Activated naive CD4-positive, alpha-beta T cell treated with anti-CD3 and anti-CD28 coated beads, Interleukin-2, amount 10 ng/mL, durations not matched to agents 7 days and 5 days (primary cell): Measurements from ENCODE around the gene TRPM3.

Source experiments
- CTCF ChIA-PET: fragments of 350-600 bp; sonication (Branson Sonifier 250); formaldehyde crosslinking; loops from one replicate; lab custom pipeline; 2021; ENCODE audit warnings: antibody characterized with exemption; lab: Charles Lee
- DNase-seq: peaks from one replicate; pipeline ENCODE4 v3.0.0-alpha.2; 2020
- H3K27ac Mint-ChIP-seq: one replicate; pipeline ENCODE4 v1.8.0; 2021; ENCODE audit warnings: mild to moderate bottlenecking, moderate library complexity, mixed read lengths
- H3K27me3 Mint-ChIP-seq: one replicate; pipeline ENCODE4 v1.8.0; 2021; ENCODE audit warnings: mild to moderate bottlenecking, mixed read lengths
- H3K36me3 Mint-ChIP-seq: one replicate; pipeline ENCODE4 v1.8.0; 2021; ENCODE audit warnings: mixed read lengths
- H3K4me1 Mint-ChIP-seq: one replicate; pipeline ENCODE4 v1.8.0; 2021; ENCODE audit warnings: mixed read lengths
- H3K4me3 Mint-ChIP-seq: one replicate; pipeline ENCODE4 v1.8.0; 2021; ENCODE audit warnings: mild to moderate bottlenecking, moderate library complexity, mixed read lengths
- H3K9me3 Mint-ChIP-seq: one replicate; pipeline ENCODE4 v1.8.0; 2021; ENCODE audit warnings: mixed read lengths

TRPM3 gene

DNA sequence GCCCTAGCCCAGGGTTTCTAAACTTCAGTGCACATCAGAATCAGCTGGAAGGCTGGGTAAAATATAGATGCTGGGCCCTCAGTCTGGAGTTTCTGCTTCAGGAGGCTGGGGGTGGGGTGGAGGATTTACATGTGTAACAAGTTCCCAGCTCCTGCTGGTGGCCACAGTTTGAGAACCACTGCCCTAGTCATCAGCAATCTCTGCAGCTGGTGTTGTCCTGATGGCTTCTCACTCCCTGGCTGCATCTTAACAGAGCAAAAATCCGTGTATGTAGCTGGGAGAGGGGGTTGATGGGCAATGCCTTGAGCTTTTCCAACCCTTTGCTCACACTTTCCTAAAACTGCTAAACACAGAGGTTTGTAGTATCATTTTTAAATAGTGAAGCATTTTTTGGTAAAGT lies 520.9 kb downstream of the TRPM3 start:
- no peaks in the 10 kb centered on the region for H3K36me3 Mint-ChIP-seq
- no peaks in the 10 kb centered on the region for H3K9me3 Mint-ChIP-seq
- peaks cover 6% of the 10 kb centered on the region for H3K4me1 Mint-ChIP-seq
- no peak for DNase-seq
- CTCF ChIA-PET, result interaction anchor here (0.7 to 1.6 kb wide), 8 partner anchors 26 to 261 kb away, joined by 3 to 4 read pairs (median 4); no protein-coding TSS in a partner anchor
- no peaks in the 10 kb centered on the region for H3K27me3 Mint-ChIP-seq
- H3K4me3 Mint-ChIP-seq, result no peak overlapping the region
- H3K27ac Mint-ChIP-seq, result no peak overlapping the region

DNA sequence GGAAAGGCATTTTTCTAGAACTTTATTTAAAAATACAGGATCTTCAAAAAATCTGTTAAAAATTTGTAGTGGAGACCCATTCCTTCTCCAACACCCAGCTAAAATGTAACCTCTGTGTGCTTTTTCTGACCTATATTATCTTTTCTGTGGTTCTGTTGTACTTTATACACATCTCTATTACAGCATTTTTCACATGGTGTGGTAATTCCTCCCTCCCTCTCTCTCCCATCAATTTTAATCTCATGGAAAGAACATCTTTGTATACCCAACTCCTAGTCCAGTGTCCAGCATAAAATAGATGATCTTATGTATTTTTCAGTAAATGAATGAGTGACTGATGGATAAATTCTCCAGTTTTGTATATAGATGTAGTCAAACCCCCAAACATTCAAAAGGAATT lies 523.5 kb downstream of the TRPM3 start:
- DNase-seq, result no peak
- Mint-ChIP-seq H3K27me3 (no peaks in the 10 kb centered on the region), H3K4me3 (no peak overlapping the region), H3K4me1 (peaks cover 6% of the 10 kb centered on the region), H3K27ac (no peak overlapping the region), H3K36me3 (no peaks in the 10 kb centered on the region), H3K9me3 (no peaks in the 10 kb centered on the region)
- CTCF ChIA-PET, result no interaction called here

- Mint-ChIP-seq H3K36me3 (no peaks in the 10 kb centered on the region), H3K27me3 (no peaks in the 10 kb centered on the region), H3K27ac (no peak overlapping the region), H3K4me1 (no peaks in the 10 kb centered on the region), H3K9me3 (no peaks in the 10 kb centered on the region), H3K4me3 (no peak overlapping the region)
- CTCF ChIA-PET, result interaction anchor here (0.6 kb wide), 1 partner anchor 1358 kb away, joined by 3 read pairs; no protein-coding TSS in a partner anchor
- no peak for DNase-seq
Measured at GRCh38 chr9:70595211-70595610, 526.2 kb downstream of the TRPM3 start.

DNA sequence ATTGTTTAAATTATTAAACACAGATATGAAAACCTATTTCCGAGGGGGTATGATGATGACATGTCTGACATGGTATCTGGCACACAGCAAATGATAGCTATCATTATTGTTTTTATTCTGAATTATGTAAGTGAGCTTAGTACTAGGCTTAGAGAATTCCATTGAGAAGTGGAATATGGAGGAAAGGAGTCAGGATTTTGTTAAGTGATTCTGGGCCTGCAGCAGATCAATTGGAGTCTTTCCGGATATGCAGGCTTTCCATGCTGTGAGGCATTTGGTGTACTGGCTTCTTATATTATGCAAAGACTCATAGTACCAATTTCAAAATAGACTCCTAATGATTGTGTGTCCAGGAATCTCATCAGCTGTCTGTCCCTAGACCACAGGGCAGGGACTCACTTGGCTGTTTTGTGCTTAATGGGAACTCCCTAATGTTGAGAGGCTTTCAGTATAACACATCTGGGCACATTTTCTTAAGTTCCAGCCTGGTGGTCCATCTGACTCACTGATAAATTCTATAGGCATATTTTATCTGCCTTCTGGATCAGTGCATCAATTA lies 527.0 kb downstream of the TRPM3 start:
- Mint-ChIP-seq H3K9me3 (no peaks in the 10 kb centered on the region), H3K4me3 (no peak overlapping the region), H3K27me3 (no peaks in the 10 kb centered on the region), H3K36me3 (no peaks in the 10 kb centered on the region), H3K4me1 (no peaks in the 10 kb centered on the region), H3K27ac (no peak overlapping the region)
- CTCF ChIA-PET, result interaction anchor here (3.1 kb wide), 1 partner anchor 8 kb away, joined by 20 read pairs; no protein-coding TSS in a partner anchor
- no peak for DNase-seq

GRCh38 chr9:70593241-70593640 lies 528.2 kb downstream of the TRPM3 start:
- H3K27ac Mint-ChIP-seq, result no peak overlapping the region
- CTCF ChIA-PET, result interaction anchor here (3.1 kb wide), 1 partner anchor 9 kb away, joined by 20 read pairs; no protein-coding TSS in a partner anchor
- no peak for DNase-seq

GRCh38 chr9:70590315-70590677 lies 531.1 kb downstream of the TRPM3 start:
- Mint-ChIP-seq H3K27me3 (no peaks in the 10 kb centered on the region), H3K36me3 (no peaks in the 10 kb centered on the region), H3K4me1 (no peaks in the 10 kb centered on the region), H3K4me3 (no peak overlapping the region), H3K27ac (no peak overlapping the region), H3K9me3 (no peaks in the 10 kb centered on the region)
- DNase-seq, result no peak
- CTCF ChIA-PET, result interaction anchor here (2.1 kb wide), 1 partner anchor 12 kb away, joined by 6 read pairs; no protein-coding TSS in a partner anchor

More at GRCh38 chr9:70593241-70593640, 528.2 kb downstream of the TRPM3 start:
- no peaks in the 10 kb centered on the region for H3K36me3 Mint-ChIP-seq
- no peak overlapping the region for H3K4me3 Mint-ChIP-seq
- no peaks in the 10 kb centered on the region for H3K27me3 Mint-ChIP-seq
- H3K9me3 Mint-ChIP-seq, result no peaks in the 10 kb centered on the region
- H3K4me1 Mint-ChIP-seq, result no peaks in the 10 kb centered on the region

- Mint-ChIP-seq H3K9me3 (no peaks in the 10 kb centered on the region), H3K4me1 (no peaks in the 10 kb centered on the region), H3K27me3 (no peaks in the 10 kb centered on the region), H3K36me3 (no peaks in the 10 kb centered on the region), H3K4me3 (no peak overlapping the region), H3K27ac (no peak overlapping the region)
- no peak for DNase-seq
- CTCF ChIA-PET, result interaction anchor here (2.1 kb wide), 1 partner anchor 13 kb away, joined by 6 read pairs; no protein-coding TSS in a partner anchor
Measured at GRCh38 chr9:70589571-70590314, 531.7 kb downstream of the TRPM3 start.

DNA sequence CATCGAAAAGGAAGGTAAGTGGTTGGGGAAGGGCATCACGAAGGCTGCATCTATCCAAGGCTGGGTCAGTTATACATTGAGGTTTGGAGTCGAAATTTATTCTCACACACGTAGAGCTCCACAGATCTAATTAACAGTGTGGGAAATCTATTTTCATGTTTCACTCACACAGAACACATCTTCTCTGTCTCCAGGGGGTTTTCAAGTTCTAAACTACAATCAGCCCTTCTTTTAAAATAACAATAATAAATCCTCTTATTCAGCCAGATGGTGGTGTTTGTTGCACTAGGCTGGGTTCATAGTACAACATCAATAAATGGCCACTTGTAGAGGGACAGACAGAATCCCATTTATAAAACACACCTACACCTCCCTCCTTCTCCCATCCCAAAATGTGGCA lies 532.4 kb downstream of the TRPM3 start:
- Mint-ChIP-seq H3K4me3 (no peak overlapping the region), H3K9me3 (no peaks in the 10 kb centered on the region), H3K27me3 (no peaks in the 10 kb centered on the region), H3K4me1 (no peaks in the 10 kb centered on the region), H3K36me3 (no peaks in the 10 kb centered on the region), H3K27ac (no peak overlapping the region)
- CTCF ChIA-PET, result interaction anchor here (2.1 kb wide), 1 partner anchor 14 kb away, joined by 6 read pairs; no protein-coding TSS in a partner anchor
- no peak for DNase-seq

- no peak for DNase-seq
- Mint-ChIP-seq H3K9me3 (no peaks in the 10 kb centered on the region), H3K36me3 (no peaks in the 10 kb centered on the region), H3K4me1 (no peaks in the 10 kb centered on the region), H3K27ac (no peak overlapping the region), H3K27me3 (no peaks in the 10 kb centered on the region), H3K4me3 (no peak overlapping the region)
- CTCF ChIA-PET, result no interaction called here
Measured at GRCh38 chr9:70588381-70588780, 533.0 kb downstream of the TRPM3 start.

- CTCF ChIA-PET, result no interaction called here
- no peaks in the 10 kb centered on the region for H3K9me3 Mint-ChIP-seq
- H3K4me3 Mint-ChIP-seq, result no peak overlapping the region
- H3K4me1 Mint-ChIP-seq, result no peaks in the 10 kb centered on the region
- H3K27me3 Mint-ChIP-seq, result no peaks in the 10 kb centered on the region
- no peaks in the 10 kb centered on the region for H3K36me3 Mint-ChIP-seq
- no peak overlapping the region for H3K27ac Mint-ChIP-seq
- DNase-seq, result no peak
Measured at GRCh38 chr9:70587201-70587600, 534.2 kb downstream of the TRPM3 start.

DNA sequence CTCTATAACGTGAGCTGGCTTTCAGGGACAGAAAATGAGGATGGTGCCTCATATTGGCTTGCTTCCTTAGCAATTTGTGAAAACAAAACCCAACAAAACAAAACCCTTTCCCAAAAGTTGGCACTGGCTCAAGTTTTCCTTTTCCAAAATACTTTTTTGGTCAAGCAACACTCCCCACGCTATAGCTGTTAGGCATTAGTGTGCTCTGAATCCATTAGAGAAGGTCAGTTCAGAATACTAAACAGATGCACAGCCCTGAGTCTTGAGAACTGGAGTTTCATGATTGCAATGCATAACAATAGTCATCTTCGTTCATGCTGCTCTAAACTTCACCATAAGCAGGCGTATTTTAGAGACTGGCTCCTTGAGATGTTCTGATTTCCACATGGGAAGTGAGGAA lies 534.9 kb downstream of the TRPM3 start:
- DNase-seq, result no peak
- Mint-ChIP-seq H3K4me1 (no peaks in the 10 kb centered on the region), H3K4me3 (no peak overlapping the region), H3K27me3 (no peaks in the 10 kb centered on the region), H3K27ac (no peak overlapping the region), H3K36me3 (no peaks in the 10 kb centered on the region), H3K9me3 (no peaks in the 10 kb centered on the region)
- CTCF ChIA-PET, result no interaction called here

GRCh38 chr9:70581955-70582350 lies 539.5 kb downstream of the TRPM3 start:
- Mint-ChIP-seq H3K27ac (no peak overlapping the region), H3K36me3 (no peaks in the 10 kb centered on the region), H3K4me3 (no peak overlapping the region), H3K9me3 (no peaks in the 10 kb centered on the region), H3K4me1 (no peaks in the 10 kb centered on the region), H3K27me3 (no peaks in the 10 kb centered on the region)
- no peak for DNase-seq
- CTCF ChIA-PET, result interaction anchor here (1.0 to 1.5 kb wide), 2 partner anchors 18 to 472 kb away, joined by 3 to 5 read pairs; no protein-coding TSS in a partner anchor

GRCh38 chr9:70581214-70581954 lies 540.0 kb downstream of the TRPM3 start:
- CTCF ChIA-PET, result interaction anchor here (1.0 to 1.5 kb wide), 2 partner anchors 18 to 471 kb away, joined by 3 to 5 read pairs; no protein-coding TSS in a partner anchor
- no peaks in the 10 kb centered on the region for H3K4me1 Mint-ChIP-seq
- H3K27me3 Mint-ChIP-seq, result no peaks in the 10 kb centered on the region
- DNase-seq, result no peak
- H3K36me3 Mint-ChIP-seq, result no peaks in the 10 kb centered on the region
- no peak overlapping the region for H3K27ac Mint-ChIP-seq
- H3K4me3 Mint-ChIP-seq, result no peak overlapping the region
- no peaks in the 10 kb centered on the region for H3K9me3 Mint-ChIP-seq

GRCh38 chr9:70580606-70581195 lies 540.7 kb downstream of the TRPM3 start:
- no peaks in the 10 kb centered on the region for H3K27me3 Mint-ChIP-seq
- CTCF ChIA-PET, result no interaction called here
- no peaks in the 10 kb centered on the region for H3K36me3 Mint-ChIP-seq
- no peaks in the 10 kb centered on the region for H3K4me1 Mint-ChIP-seq
- no peak for DNase-seq
- H3K4me3 Mint-ChIP-seq, result no peak overlapping the region
- H3K27ac Mint-ChIP-seq, result no peak overlapping the region
- H3K9me3 Mint-ChIP-seq, result no peaks in the 10 kb centered on the region
